GM12892 (cell line): ENCODE data around the gene CAMK1D.

Experiments
- POLR2A ChIP-seq: IDR thresholded peaks from 2 replicates; pipeline ENCODE4 v1.6.1; 2011; ENCODE audit warnings: low read depth, low read length, control low read depth
- TAF1 ChIP-seq: IDR thresholded peaks from 2 replicates; pipeline ENCODE4 v1.6.1; 2011; ENCODE audit warnings: low read depth, mild to moderate bottlenecking, control low read depth, low read length, borderline replicate concordance

DNA sequence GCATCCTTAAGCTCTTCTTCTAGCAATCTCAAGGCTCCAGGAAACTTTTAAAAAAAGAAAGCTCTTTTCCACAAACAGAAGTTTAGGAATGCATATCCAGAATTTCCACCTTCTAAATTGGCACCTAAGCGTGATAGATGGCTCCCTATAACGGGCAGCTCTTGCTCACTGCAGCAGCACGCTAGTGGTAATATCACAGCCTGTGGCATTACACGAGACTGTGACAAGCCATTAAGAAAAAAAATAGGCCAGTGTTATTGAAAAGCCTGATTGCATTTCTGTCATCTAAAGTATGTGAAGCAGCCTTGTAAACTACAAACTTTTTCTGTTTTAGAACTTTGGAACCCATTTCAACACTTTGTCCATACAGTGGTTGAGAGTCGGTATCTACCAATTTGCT, 263.8 kb downstream of the CAMK1D start:
- no peak for TF ChIP-seq POLR2A
- TF ChIP-seq TAF1 = no peak
